OCI-LY3 (cell line): ENCODE data around the gene BICRA.

Source experiments
- EZH2phosphoT487 ChIP-seq: fragments of 200-600 bp; shearing (Covaris generic); IDR thresholded peaks from 2 replicates; pipeline ENCODE4 v1.6.1; 2018; ENCODE audit warnings: antibody characterized with exemption, mixed run types, low read depth
- TF ChIP-seq, protein P1 (sequence below): fragments of 200-600, 300-600 bp; sonication (generic); IDR thresholded peaks from 2 replicates; pipeline ENCODE4 v1.5.1; 2014; ENCODE audit warnings: antibody characterized with exemption, low read length, low read depth

DNA sequence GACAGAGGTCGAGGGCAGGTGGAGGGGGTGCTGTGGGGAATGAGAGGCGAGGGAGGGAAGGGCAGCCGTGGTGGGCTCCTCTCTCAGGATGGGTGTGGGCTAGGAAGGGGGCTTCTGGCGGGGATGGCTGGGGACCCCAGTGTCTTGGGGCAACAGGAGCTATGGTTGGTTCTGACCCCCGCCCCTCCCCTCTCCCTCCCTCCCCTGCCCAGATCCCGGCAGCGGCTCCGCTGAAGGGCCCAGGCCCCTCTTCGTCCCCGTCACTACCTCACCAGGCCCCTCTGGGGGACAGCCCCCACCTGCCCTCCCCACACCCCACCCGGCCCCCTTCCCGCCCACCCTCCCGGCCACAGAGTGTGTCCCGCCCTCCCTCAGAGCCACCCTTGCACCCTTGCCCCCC lies 85.0 kb downstream of the BICRA start:
- no peak for TF ChIP-seq EZH2phosphoT487
- TF ChIP-seq, protein P1, sequence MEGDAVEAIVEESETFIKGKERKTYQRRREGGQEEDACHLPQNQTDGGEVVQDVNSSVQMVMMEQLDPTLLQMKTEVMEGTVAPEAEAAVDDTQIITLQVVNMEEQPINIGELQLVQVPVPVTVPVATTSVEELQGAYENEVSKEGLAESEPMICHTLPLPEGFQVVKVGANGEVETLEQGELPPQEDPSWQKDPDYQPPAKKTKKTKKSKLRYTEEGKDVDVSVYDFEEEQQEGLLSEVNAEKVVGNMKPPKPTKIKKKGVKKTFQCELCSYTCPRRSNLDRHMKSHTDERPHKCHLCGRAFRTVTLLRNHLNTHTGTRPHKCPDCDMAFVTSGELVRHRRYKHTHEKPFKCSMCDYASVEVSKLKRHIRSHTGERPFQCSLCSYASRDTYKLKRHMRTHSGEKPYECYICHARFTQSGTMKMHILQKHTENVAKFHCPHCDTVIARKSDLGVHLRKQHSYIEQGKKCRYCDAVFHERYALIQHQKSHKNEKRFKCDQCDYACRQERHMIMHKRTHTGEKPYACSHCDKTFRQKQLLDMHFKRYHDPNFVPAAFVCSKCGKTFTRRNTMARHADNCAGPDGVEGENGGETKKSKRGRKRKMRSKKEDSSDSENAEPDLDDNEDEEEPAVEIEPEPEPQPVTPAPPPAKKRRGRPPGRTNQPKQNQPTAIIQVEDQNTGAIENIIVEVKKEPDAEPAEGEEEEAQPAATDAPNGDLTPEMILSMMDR: no peak
